ENCODE measurements around the gene PDZD2. TPM values are rescaled to one million over a fixed set of nuclear protein-coding genes. Genes with fewer than 3 reads are reported as not detected.

PDZD2 gene
- 0.03 to 0.09 TPM (median 0.07 TPM) in 5 replicates for total RNA-seq (2022; extraction: Qiagen RNA extraction; ENCODE audit: low read depth)

DNA sequence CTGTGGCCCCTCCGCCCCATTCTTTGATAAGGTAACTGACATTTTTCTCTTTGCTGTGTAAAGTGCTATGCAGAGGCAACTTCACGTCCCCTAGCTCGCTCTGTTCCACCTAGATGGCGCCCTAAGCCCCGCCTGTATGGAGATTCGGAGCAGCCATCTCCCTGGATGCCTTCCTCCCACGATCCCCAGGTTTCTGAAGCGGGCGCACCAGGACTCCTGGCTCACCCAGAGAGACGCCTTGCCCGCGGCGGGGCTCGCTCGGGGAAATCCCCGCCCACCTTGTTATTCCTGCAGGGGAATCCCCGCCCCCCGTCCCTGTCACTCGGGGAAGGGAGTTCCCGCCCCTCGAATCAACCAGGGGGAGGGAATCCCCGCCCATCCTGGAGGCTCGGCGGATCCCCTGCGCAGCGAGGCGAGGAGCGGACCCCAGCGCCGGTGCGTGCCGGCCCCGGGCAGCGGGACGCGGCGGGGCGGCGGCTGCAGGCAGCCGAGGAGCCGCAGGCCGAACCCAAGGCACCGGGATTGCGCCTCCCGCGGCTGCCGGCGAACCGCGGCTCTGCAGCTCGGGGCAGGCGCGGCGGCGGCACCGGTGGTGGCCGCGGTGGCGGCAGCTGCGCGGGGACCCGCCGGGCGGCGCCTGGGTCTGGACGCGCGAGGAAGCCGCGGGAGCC is at the start of gene PDZD2:
TSS of gene PDZD2 (plus strand) at position 384 of the 671 bp plus-strand sequence.

Other genes with a start within 250 kb of the PDZD2 start
- 40.8 to 44.2 TPM (median 42.7 TPM) in 5 replicates for gene DROSHA, start 107.0 kb upstream of the PDZD2 start, total RNA-seq (2022; extraction: Qiagen RNA extraction; ENCODE audit: low read depth)
- 11.0 to 14.7 TPM (median 12.3 TPM) in 5 replicates for gene C5orf22, start 106.8 kb upstream of the PDZD2 start, total RNA-seq (2022; extraction: Qiagen RNA extraction; ENCODE audit: low read depth)